HG02852 (cell line): ENCODE results near the gene BGLAP.
"Not testable (repeated sequence)": the region's sequence is repeated elsewhere in the genome, so short reads cannot be mapped to it uniquely, and the experiment has no call there.

ENCODE experiments used
- ATAC-seq: cut with Tn5 transposase; IDR thresholded peaks from one replicate; pipeline ENCODE4 v1.9.1; 2021; ENCODE audit warnings: mild to moderate bottlenecking, moderate library complexity; ENCODE audit not compliant: unreplicated experiment

The BGLAP gene

DNA sequence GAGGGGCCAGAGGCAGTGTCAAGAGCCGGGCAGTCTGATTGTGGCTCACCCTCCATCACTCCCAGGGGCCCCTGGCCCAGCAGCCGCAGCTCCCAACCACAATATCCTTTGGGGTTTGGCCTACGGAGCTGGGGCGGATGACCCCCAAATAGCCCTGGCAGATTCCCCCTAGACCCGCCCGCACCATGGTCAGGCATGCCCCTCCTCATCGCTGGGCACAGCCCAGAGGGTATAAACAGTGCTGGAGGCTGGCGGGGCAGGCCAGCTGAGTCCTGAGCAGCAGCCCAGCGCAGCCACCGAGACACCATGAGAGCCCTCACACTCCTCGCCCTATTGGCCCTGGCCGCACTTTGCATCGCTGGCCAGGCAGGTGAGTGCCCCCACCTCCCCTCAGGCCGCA is at the start of gene BGLAP:
BGLAP (plus strand) TSS at position 259 of the 400 bp plus-strand sequence; CDS start at position 307, 48 bp downstream.
- ATAC-seq: no peak

DNA sequence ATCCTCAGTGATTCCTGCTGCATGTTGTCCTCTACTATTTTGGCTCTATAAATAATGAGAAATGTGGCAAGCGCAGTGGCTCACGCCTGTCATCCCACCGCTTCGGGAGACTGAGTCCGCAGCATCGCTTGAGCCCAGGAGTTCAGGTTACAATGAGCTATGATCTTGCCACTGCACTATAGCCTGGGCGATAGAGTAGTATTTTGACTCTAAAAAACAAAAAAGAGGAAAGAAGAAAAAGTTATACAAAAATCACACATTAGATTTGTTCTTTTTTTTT is 48.8 kb upstream of the BGLAP start:
- ATAC-seq: no peak

DNA sequence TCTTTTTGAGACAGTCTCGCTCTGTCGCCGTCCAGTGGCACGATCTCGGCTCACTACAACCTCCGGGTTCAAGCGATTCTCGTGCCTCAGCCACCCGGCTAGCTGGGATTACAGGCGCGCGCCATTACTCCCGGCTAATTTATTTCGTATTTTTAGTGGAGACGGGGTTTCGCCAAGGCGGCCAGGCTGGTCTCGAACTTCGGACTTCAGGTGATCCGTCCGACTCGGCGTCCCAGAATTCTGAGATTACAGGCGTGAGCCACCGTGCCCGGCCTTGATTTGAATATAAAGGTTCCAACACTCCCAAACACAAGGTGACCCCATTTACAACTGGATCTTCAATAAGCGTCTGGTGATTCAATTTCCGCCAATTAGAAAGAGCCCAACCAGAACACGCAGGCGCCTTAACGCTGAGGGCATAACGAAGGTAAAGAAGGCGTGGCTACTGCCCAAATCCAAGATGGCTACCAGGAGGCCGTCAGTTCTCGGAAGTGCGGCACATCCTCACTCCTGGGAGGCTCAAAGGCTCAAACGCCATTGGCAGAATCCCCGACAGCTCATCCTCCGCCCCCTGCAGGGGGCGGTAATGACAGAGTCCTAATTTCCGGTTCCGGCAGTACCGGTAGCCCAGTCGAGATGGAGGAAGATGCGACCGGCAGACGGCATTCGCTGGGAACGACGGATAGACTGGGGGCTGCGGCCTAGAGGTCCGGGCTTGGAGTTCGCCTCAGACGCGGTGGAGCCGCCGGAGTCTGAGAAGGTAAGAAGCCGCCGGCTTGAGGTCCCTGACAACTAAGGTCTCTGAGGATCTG is 48.3 kb upstream of the BGLAP start, which contains the start of gene SLC25A44:
SLC25A44 (plus strand) TSS at position 617 of the 812 bp plus-strand sequence. CDS start 5,744 bp downstream, outside the sequence.
- ATAC-seq: peak; percentile 95

DNA sequence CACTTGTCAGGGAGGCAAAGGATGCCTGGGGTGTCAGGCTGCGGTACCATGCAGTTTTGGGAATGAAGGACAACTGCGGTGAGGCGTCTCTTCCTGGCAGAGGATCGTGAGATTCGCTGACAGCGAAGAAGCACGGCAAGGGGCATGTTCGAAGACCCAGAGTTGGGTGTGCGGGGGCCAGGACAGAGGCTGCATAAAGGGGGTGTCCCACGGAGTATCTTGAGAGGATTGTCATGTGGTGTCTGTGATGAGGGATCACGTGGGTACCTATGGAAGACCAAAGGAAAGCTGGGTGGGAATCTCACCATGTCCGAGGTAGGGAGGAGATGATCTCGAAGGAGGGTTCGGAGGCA is 47.7 kb upstream of the BGLAP start:
- ATAC-seq: no peak

DNA sequence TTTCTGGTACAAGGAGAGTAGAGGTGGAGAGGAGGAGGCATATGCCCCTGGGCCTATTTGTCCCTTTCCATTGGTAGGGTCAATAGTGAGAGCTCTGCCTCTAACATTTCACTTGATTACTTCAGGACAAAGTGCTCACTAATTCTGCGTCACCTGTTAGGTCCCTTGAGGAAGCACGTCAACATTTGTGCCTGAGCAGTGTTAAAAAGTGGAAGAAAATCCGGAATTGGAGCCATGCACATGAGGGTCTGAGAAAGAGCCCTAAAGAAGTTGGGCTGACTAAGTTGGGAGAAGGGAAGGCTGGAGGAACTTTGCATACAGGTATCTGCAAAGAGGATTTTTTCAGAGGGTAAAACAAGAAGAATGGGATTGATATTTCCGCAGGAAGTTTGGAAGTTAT is 46.1 kb upstream of the BGLAP start:
- ATAC-seq: no peak

DNA sequence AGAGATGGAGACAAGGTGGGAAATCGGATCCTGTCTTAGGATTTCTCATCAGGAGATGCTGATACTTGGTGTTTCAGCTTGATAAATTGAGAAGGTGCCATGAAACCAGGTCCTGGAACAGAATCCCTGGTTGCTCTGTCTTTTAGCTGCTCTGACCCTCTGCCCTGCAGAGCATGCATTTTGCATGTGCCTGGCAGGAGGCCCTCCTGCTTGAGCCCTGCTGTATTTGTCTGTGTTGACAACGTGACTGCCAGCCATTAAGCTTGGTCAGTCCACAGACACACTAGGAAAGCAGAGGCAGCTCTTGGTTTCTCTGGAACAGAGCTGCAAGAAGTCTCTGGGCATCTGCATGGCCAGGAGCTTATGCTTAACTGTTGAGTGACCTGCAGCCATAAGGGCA is 45.5 kb upstream of the BGLAP start:
- no peak for ATAC-seq

DNA sequence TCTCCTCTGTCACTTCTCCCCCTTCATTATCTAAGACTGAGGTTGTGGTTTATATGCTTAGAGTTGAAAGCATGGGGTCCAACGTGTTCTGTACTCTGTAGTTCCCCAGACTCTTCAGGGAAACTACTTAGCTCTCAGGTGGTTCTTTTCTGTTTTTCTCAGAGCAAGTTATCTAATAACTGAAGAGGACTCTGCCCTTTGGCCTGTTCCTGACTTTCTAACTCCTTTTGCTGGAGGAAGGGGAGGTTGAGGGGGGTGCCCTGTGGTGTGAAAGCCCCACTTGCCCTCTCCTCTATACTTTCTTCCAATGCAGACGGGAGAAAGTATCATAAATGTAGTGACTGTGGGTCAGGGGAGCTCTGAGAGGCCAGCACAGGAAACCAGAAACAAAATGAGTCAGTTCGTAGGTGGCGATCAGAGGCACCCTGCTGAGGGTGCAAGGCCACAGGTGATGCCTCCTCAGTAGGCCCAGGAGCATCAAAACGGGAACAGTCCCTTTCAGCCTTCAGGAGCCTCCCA is 43.1 kb upstream of the BGLAP start:
- no peak for ATAC-seq

DNA sequence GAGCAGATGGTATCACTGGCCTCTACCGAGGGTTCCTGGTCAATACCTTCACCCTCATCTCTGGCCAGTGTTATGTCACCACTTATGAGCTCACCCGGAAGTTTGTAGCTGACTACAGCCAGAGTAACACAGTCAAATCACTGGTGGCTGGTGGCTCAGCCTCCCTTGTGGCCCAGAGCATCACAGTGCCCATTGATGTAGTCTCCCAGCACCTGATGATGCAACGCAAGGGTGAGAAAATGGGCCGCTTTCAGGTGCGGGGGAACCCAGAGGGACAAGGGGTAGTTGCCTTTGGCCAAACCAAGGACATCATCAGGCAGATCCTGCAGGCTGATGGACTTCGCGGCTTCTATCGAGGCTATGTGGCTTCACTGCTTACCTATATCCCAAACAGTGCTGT is 41.9 kb upstream of the BGLAP start:
- ATAC-seq: no peak

DNA sequence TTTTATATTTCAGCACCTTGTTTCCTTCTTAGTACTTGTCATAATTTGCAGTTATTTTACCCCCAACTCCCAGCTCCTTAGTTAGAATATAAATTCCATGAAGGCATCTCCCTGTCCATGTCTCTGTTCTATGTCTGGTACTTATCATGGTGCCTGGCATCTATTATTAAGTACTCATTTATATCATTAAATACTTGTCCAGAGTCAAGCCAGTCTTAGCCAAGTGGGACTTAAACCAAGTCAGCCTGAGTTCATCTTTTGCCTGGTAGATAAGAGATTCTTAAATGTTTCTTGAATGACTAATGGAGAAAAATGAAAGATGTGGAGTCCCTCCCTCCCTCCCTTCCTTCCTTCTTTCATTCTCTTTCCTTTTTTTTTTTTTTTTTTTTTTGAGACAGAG is 38.7 kb upstream of the BGLAP start:
- no peak for ATAC-seq

DNA sequence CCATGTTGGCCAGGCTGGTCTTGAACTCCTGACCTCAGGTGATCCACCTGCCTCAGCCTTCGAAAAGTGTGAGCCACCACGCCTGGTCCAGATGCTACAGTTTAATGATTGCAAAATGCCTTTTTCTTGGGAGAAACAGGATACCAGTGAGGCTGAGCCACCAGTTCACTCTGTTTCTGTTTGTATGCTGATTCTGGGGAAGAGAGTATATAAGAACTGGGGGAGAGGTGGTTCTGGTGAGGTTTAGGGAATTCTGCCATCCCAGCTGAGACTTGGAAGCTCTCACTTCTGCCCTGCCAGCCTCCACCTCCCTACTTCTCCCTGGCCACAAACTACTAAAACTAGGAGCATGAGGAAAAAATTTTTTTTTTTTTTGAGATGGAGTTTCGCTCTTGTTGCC is 37.3 kb upstream of the BGLAP start:
- ATAC-seq: no peak

DNA sequence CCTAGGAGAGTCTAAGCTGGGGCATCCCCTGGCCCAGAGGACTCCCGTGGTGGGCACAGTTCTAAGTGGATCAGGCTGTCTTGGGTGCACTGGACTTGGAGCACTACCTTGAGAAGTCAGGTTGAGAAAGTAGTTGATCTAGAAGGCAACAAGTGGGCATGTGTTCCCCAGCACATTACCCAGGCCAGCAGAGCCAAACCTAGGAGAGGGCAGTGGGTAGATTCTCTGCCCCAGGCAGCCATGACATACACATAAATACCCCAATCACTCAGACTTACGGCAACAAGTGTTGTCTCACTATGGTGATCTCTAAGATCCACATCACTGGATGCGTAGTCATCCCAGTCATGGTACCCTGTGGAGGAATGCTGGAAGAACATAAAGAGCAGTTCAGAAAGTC is 30.7 kb upstream of the BGLAP start:
- ATAC-seq: no peak

DNA sequence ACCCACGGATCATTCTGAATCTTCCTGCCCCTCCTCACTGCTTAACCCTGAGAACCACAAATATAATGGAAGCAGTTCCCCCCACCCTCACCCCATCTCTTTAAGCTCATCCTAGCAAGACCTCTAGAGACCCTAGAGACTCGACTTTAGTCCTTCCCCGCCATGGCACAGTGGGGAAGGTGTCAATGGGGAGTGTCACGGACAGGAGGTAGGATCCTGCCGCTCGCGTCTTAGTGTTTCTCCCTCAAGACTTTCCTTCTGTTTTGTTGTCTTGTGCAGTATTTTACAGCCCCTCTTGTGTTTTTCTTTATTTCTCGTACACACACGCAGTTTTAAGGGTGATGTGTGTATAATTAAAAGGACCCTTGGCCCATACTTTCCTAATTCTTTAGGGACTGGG is 29.9 kb upstream of the BGLAP start:
- no peak for ATAC-seq

DNA sequence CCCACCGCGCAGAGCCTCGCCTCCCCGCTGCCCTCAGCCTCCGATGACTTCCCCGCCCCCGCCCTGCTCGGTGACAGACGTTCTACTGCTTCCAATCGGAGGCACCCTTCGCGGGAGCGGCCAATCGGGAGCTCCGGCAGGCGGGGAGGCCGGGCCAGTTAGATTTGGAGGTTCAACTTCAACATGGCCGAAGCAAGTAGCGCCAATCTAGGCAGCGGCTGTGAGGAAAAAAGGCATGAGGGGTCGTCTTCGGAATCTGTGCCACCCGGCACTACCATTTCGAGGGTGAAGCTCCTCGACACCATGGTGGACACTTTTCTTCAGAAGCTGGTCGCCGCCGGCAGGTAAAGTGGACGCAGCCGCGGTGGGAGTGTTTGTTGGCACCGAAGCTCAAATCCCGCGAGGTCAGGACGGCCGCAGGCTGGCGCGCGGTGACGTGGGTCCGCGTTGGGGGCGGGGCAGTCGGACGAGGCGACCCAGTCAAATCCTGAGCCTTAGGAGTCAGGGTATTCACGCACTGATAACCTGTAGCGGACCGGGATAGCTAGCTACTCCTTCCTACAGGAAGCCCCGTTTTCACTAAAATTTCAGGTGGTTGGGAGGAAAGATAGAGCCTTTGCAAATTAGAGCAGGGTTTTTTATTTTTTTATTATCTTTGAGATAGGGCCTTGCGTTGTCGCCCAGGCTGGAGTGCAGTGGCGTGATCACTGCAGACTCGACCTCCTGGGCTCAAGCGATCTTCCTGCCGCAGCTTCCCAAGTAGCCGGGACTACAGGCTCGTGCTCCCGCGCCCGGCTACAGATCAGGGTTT is 28.9 kb upstream of the BGLAP start, which contains the start of gene PMF1:
PMF1 (plus strand) TSS at position 175 of the 811 bp plus-strand sequence; CDS start at position 184, 9 bp downstream.
- peak; percentile 89 for ATAC-seq

DNA sequence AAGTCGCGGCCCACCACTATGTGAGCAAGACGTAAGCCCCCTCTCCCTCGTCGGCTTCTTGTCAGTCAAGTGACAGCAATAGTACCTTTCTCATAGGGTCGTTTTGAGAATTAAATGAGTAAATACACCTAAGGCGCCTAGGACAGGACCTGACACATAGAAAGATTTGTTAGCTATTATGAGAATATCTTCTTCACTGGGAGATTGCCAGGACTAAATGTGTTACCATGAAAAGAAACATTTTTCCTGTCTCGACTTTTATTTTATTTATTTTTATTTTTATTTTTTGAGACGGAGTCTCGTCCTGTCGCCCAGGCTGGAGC is 28.4 kb upstream of the BGLAP start:
- no peak for ATAC-seq

DNA sequence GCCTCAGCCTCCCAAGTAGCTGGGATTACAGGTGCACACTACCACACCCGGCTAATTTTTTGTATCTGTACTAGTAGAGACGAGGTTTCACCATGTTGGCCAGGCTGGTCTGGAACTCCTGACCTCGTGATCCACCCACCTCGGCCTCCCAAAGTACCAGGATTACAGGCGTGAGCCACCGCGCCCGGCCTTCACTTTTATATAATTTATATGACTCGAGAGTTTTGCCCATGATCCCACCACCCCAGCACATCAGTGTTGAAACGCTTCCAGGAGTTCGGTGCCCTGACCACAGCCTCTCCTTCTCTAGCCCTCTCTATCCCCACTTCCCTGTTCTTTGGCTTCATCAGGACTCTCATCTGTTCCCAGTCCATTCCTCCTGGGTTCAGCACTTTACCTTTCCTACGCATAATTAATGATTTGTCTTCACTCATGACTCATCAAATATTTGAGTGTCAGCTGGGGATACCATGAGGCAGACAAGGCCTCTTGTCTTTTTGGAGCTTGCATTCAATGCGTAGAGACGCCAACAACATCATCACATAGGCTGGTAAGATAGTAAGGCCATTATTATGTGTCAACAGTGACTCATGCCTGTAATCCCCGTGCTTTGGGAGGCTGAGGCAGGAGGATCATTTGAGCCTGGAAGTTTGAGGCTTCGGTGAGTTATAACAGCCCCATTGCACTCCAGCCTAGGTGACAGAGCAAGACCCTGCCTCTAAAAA is 27.8 kb upstream of the BGLAP start:
- ATAC-seq: no peak

DNA sequence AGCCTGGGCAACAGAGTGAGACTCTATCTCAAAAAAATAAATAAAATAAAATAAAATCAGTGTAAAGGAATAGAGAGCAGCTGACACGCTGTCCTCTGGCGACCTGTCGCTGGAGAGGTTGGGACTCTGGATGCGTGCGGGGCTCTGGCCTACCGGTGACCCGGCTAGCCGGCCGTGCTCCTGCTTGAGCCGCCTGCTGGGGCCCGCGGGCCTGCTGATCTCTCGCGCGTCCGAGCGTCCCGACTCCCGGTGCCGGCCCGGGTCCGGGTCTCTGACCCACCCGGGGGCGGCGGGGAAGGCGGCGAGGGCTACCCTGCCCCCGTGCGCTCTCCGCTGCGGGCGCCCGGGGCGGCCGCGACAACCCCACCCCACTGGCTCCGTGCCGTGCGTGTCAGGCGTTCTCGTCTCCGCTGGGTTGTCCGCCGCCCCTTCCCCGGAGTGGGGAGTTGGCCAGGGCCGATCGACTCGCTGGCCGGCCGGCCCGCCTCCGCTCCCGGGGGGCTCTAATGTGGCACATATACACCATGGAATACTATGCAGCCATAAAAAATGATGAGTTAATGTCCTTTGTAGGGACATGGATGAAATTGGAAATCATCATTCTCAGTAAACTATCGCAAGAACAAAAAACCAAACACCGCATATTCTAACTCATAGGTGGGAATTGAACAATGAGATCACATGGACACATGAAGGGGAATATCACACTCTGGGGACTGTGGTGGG is 25.5 kb upstream of the BGLAP start:
- ATAC-seq: not testable (repeated sequence)

DNA sequence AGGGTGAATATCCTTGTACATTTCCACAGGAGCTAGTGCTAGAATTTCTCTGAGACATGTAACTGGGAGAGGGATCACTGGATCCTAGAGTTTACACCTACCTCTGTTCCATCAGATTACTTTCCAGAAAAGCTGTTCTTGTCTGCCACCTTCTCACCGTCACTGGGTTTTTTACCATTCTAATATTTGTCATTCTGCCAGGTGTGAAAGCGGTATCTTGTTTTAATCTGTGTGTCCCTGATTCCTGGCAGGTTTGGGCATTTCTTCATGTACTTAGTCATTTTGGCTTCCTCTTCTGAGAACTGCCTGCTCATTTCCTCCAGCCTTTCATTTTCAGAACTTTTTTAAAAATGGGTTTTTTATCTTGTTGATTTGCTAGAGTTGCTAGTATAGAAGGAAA is 24.1 kb upstream of the BGLAP start:
- ATAC-seq: no peak

DNA sequence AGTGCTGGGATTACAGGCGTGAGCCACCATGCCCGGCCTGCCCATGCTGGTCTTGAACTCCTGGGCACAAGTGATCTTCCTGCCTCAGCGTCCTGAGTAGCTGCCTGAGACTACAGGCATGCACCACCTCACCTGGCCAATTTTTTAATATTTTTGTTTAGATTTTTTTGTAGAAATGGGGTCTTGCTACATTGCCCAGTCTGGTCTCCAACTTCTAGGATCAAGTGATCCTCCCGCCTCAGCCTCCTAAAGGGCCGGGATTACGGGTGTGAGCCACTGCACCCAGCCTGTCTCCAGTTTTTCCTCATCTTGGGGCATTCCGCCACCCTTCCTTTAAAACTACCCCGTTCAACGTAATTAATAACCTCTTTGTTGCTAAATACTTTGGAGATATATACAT is 21.8 kb upstream of the BGLAP start:
- no peak for ATAC-seq

DNA sequence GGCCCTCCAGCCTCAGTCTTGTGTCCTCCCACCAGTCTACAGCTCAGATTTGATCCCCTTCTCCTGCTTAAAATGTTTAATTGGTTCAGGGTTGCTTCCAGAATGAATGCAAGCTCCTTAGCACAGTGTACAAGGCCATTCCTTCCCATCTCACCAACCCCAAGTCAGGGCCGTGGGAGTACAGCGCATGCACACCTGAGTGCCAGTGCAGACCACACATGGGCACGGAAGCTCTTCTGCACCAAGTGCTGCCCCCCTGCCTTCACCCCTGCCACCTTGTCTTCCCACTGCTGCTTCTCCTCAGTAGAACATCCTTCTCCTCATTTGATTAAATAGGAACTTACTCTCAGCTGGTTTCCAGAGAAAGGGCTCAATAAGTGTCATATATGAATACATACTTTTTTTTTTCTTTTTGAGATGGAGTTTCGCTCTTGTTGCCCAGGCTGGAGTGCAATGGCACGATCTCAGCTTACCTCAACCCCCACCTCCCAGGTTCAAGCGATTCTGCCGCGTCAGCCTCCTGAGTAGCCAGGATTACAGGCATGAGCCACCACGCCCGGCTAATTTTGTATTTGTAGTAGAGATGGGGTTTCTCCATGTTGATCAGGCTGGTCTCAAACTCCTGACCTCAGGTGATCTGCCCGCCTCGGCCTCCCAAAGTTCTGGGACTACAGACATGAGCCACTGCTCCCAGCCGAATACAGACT is 19.8 kb upstream of the BGLAP start:
- no peak for ATAC-seq

DNA sequence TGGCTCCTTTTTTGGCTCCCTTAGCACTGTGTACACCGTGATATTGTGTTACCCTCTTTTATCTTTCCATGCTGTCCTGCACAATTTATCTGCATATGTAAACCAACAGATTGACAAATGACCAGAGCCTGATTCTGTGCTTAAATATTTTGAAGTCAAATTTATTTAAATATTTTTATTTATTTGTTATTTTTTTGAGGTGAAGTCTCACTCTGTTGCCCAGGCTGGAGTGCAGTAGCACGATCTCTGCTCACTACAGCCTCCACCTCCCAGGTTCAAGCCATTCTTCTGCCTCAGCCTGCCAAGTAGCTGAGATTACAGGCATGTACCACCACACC is 16.3 kb upstream of the BGLAP start:
- ATAC-seq: no peak
